Measurements from ENCODE around the gene KIAA0232. TPM values are rescaled to one million over a fixed set of nuclear protein-coding genes. Genes with fewer than 3 reads are reported as not detected.
"Not testable (repeated sequence)": the region's sequence is repeated elsewhere in the genome, so short reads cannot be mapped to it uniquely, and the experiment has no call there.

KIAA0232 gene
- total RNA-seq, 5 donors from 2014 or later (not counting 1 experiment from before 2014, with no cell fraction given) = 16.5 to 20.9 (median 19.3) TPM

DNA sequence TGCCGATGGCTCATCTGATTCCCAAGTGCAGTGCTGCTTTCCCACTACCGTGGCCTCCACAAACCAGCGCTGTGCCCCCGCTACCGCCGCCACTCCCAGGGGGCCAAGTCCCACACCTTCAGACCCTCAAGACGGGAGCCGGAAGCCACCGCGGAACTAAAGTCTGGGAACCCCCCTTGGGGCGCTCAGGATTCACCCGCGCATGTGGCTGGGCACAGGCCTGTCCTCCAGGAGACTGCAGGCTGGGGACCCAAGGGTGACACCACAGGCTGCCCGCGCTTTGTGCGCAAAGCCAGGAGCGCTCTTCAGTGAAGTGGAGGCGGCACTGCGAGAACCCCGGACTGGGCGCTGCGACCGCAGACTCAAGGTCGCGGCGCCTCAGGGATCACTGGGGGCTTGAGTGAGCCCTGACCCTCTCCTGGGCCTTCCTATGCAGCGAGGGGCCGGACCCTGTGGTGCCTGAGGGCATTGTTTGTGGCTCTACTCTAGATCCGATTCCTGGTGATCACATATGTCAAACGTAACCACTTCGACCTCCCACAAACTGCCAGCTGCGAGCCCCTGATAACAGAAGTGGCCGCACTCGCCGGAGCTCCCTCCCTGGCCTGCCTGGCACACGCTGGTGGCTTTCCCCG, 106.7 kb downstream of the KIAA0232 start:
- H3K4me3 Mint-ChIP-seq = no peak overlapping the region
- no peak overlapping the region for H3K27ac Mint-ChIP-seq
- DNase-seq = no peak
- Histone ChIP-seq H3K27ac (ENCODE audit: low read length) (no peak overlapping the region), H3K27me3 (replicated peaks in 1 of 2; ENCODE audit: control insufficient read depth in 2 of 2, extremely low read depth in 1 of 2, insufficient read depth in 2 of 2, low read length in 1 of 2) (no peaks in the 10 kb centered on the region), H3K4me3 (ENCODE audit: control insufficient read depth in 1 of 2, extremely low read depth in 1 of 2, low read length in 1 of 2) (no peak overlapping the region), H3K9me3 (no peaks in the 10 kb centered on the region), H3K36me3 (ENCODE audit: control insufficient read depth in 2 of 2, extremely low read depth in 1 of 2, insufficient read depth in 1 of 2, low read length in 1 of 2) (peaks cover 0 to 3% of the 10 kb centered on the region in 2 donors), H3K4me1 (ENCODE audit: control insufficient read depth in 1 of 2, extremely low read depth in 1 of 2, insufficient read depth in 2 of 2, low read length in 2 of 2) (peaks cover 9 to 32% of the 10 kb centered on the region in 2 experiments)
- ChIA-PET CTCF (no interaction called here), POLR2A (no interaction called here)
- ATAC-seq (replicated peaks in 1 of 4) = no peak
- peaks cover 0 to 4% (median 0%) of the 10 kb centered on the region in 3 donors for H3K9me3 Mint-ChIP-seq
- H3K36me3 Mint-ChIP-seq = no peaks in the 10 kb centered on the region
- 97% methylated on average over 36 of the region's 37 CpGs for WGBS (ENCODE audit: insufficient coverage)
- H3K27me3 Mint-ChIP-seq = no peaks in the 10 kb centered on the region
- H3K4me1 Mint-ChIP-seq = peaks cover 24 to 34% (median 28%) of the 10 kb centered on the region in 3 donors

DNA sequence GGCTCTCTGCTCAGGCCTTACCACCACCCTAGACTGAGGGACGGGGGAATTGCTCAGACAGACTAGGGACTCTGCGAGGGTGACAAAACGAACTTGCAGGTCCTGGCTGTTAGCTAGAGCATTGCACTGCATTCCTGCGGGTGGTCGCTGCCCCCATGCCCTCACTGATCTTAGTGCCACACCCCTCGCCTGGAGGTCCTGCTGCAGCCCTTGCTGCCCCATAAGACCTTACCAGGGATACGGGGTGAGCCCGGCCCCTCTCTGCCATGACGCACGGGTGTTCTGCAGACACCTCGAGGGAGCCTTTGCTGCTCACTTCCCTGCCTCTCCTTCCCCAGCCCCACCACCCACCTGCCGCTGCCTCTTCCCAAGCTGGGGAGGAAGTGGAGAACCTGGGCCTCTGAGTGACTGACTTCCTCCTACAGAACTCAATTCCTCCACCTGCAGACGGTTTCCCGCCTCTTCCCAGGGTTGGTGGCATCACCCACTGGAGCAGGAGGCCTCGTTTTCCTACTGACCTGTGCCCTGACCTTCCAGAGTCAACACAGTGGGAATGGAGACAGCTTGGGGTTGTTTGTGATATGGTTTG, 107.3 kb downstream of the KIAA0232 start:
- 92% methylated on average over 7 of the region's 15 CpGs for WGBS (ENCODE audit: insufficient coverage)
- H3K36me3 Mint-ChIP-seq = no peaks in the 10 kb centered on the region
- Histone ChIP-seq H3K27ac (ENCODE audit: low read length) (no peak overlapping the region), H3K36me3 (ENCODE audit: control insufficient read depth in 2 of 2, extremely low read depth in 1 of 2, insufficient read depth in 1 of 2, low read length in 1 of 2) (no peaks in the 10 kb centered on the region), H3K4me3 (ENCODE audit: control insufficient read depth in 1 of 2, extremely low read depth in 1 of 2, low read length in 1 of 2) (no peak overlapping the region), H3K27me3 (replicated peaks in 1 of 2; ENCODE audit: control insufficient read depth in 2 of 2, extremely low read depth in 1 of 2, insufficient read depth in 2 of 2, low read length in 1 of 2) (no peaks in the 10 kb centered on the region), H3K9me3 (no peaks in the 10 kb centered on the region), H3K4me1 (ENCODE audit: control insufficient read depth in 1 of 2, extremely low read depth in 1 of 2, insufficient read depth in 2 of 2, low read length in 2 of 2) (peaks cover 9 to 38% of the 10 kb centered on the region in 2 experiments)
- ATAC-seq (replicated peaks in 1 of 4) = no peak
- H3K9me3 Mint-ChIP-seq = peaks cover 0 to 4% (median 0%) of the 10 kb centered on the region in 3 donors
- no peak overlapping the region for H3K27ac Mint-ChIP-seq
- no peak for DNase-seq
- H3K4me1 Mint-ChIP-seq = peaks cover 25 to 35% (median 30%) of the 10 kb centered on the region in 3 donors
- ChIA-PET POLR2A (no interaction called here), CTCF (interaction anchor here in 1 of 2 donors (0.6 kb wide), 1 partner anchor 10 kb away, joined by 6 read pairs; no protein-coding TSS in a partner anchor)
- H3K4me3 Mint-ChIP-seq = no peak overlapping the region
- H3K27me3 Mint-ChIP-seq = no peaks in the 10 kb centered on the region

DNA sequence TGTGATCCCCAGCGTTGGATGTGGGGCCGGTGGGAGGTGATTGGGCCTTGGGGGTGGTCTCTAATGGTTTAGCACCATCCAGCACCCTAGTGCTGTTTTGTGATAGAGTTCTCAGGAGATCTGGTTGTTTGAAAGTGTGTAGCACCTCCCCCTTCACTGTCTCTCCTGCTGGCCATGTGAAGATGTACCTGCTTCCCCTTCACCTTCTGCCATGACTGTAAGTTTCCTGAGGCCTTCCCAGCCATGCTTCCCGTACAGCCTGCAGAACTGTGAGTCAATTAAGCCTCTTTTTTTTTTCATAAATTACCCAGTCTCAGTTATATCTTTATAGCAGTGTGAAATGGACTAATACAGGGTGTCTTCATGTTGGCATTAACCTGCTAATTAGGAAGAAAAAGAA, 107.8 kb downstream of the KIAA0232 start:
- ChIA-PET CTCF (interaction anchor here in 1 of 2 donors (0.6 kb wide), 1 partner anchor 9 kb away, joined by 6 read pairs; no protein-coding TSS in a partner anchor), POLR2A (no interaction called here)
- no peaks in the 10 kb centered on the region for H3K36me3 Mint-ChIP-seq
- Histone ChIP-seq H3K27ac (ENCODE audit: low read length) (no peak overlapping the region), H3K27me3 (replicated peaks in 1 of 2; ENCODE audit: control insufficient read depth in 2 of 2, extremely low read depth in 1 of 2, insufficient read depth in 2 of 2, low read length in 1 of 2) (no peaks in the 10 kb centered on the region), H3K9me3 (no peaks in the 10 kb centered on the region), H3K4me1 (ENCODE audit: control insufficient read depth in 1 of 2, extremely low read depth in 1 of 2, insufficient read depth in 2 of 2, low read length in 2 of 2) (peaks cover 9 to 43% of the 10 kb centered on the region in 2 experiments), H3K4me3 (ENCODE audit: control insufficient read depth in 1 of 2, extremely low read depth in 1 of 2, low read length in 1 of 2) (no peak overlapping the region), H3K36me3 (ENCODE audit: control insufficient read depth in 2 of 2, extremely low read depth in 1 of 2, insufficient read depth in 1 of 2, low read length in 1 of 2) (no peaks in the 10 kb centered on the region)
- H3K27me3 Mint-ChIP-seq = no peaks in the 10 kb centered on the region
- ATAC-seq (replicated peaks in 1 of 4) = no peak
- H3K9me3 Mint-ChIP-seq = peaks cover 0 to 4% (median 0%) of the 10 kb centered on the region in 3 donors
- WGBS (ENCODE audit: insufficient coverage) = no CpG with 5 or more reads among the region's 3 CpGs
- H3K4me3 Mint-ChIP-seq = no peak overlapping the region
- no peak overlapping the region for H3K27ac Mint-ChIP-seq
- peaks cover 29 to 40% (median 35%) of the 10 kb centered on the region in 3 donors for H3K4me1 Mint-ChIP-seq
- DNase-seq = no peak

DNA sequence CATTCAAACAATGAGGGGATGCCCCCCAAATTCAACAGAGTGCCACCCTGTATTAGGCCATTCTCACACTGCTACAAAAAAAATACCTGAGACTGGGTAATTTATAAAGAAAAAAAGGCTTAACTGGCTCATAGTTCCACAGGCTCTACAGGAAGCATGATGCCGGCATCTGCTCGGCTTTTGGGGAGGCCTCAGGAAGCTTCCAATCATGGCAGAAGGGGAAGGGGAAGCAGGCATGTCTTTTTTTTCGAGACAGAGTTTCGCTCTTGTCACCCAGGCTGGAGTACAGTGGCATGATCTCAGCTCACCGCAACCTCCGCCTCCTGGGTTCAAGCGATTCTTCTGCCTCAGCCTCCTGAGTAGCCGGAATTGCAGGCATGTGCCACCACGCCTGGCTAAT, 108.4 kb downstream of the KIAA0232 start:
- WGBS (ENCODE audit: insufficient coverage) = 96% methylated on average over 4 of the region's 9 CpGs
- H3K27ac Mint-ChIP-seq; H3K27me3 ChIP-seq (replicated peaks in 1 of 2; ENCODE audit: control insufficient read depth in 2 of 2, extremely low read depth in 1 of 2, insufficient read depth in 2 of 2, low read length in 1 of 2); DNase-seq; H3K4me3 Mint-ChIP-seq; POLR2A ChIA-PET; H3K4me3 ChIP-seq (ENCODE audit: control insufficient read depth in 1 of 2, extremely low read depth in 1 of 2, low read length in 1 of 2); ATAC-seq (replicated peaks in 1 of 4); CTCF ChIA-PET; H3K36me3 Mint-ChIP-seq; H3K9me3 ChIP-seq; H3K27me3 Mint-ChIP-seq; H3K36me3 ChIP-seq (ENCODE audit: control insufficient read depth in 2 of 2, extremely low read depth in 1 of 2, insufficient read depth in 1 of 2, low read length in 1 of 2); H3K9me3 Mint-ChIP-seq; H3K27ac ChIP-seq (ENCODE audit: low read length): not testable (repeated sequence)
- peaks cover 29 to 40% (median 35%) of the 10 kb centered on the region in 3 donors for H3K4me1 Mint-ChIP-seq
- peaks cover 9 to 43% of the 10 kb centered on the region in 2 experiments for H3K4me1 ChIP-seq (ENCODE audit: control insufficient read depth in 1 of 2, extremely low read depth in 1 of 2, insufficient read depth in 2 of 2, low read length in 2 of 2)

DNA sequence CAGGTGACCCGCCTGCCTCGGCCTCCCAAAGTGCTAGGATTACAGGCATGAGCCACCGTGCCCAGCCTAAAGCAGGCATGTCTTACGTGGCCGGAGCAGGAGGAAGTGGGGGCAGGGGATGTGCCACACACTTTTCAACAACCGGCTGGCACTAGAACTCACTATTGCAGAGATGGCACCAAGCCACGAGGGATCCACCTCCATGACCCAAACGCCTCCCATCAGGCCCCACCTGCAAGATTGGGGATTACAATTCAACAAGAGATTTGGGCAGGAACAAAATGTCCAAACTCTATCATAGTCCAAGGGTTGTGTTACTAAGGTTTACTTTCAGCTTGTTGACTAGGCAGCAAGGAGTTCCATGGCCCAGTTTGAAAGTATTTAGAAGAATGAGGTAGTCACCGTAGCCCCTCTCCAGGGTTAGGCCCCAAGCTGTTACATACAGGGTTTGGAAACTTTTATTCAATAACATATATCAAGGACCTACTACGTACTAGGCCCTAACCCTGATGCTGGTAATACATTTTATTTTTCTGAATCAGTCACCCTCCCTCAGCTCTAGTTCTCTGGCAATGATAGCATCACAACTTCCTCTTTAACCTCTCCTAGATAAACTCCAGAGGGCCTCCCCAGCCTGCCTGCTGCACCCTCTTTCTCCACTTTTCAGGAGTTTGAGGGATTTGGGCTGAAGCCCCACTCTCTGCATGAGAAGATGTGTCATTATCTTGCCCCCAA, 109.1 kb downstream of the KIAA0232 start:
- Histone ChIP-seq H3K36me3 (ENCODE audit: control insufficient read depth in 2 of 2, extremely low read depth in 1 of 2, insufficient read depth in 1 of 2, low read length in 1 of 2) (no peaks in the 10 kb centered on the region), H3K4me3 (ENCODE audit: control insufficient read depth in 1 of 2, extremely low read depth in 1 of 2, low read length in 1 of 2) (peak overlapping the region; percentile 33 to 38), H3K4me1 (ENCODE audit: control insufficient read depth in 1 of 2, extremely low read depth in 1 of 2, insufficient read depth in 2 of 2, low read length in 2 of 2) (peaks cover 9 to 41% of the 10 kb centered on the region in 2 experiments), H3K27ac (ENCODE audit: low read length) (peak overlapping the region; percentile 16), H3K27me3 (replicated peaks in 1 of 2; ENCODE audit: control insufficient read depth in 2 of 2, extremely low read depth in 1 of 2, insufficient read depth in 2 of 2, low read length in 1 of 2) (no peaks in the 10 kb centered on the region), H3K9me3 (no peaks in the 10 kb centered on the region)
- peak overlapping the region in 2 of 3 donors; percentile 47 to 67 for H3K4me3 Mint-ChIP-seq
- no peak for DNase-seq
- WGBS (ENCODE audit: insufficient coverage) = 93% methylated on average over 6 of the region's 10 CpGs
- H3K9me3 Mint-ChIP-seq = peaks cover 0 to 4% (median 0%) of the 10 kb centered on the region in 3 donors
- no peaks in the 10 kb centered on the region for H3K27me3 Mint-ChIP-seq
- ChIA-PET POLR2A (interaction anchor here in 1 of 2 donors (0.5 kb wide), 1 partner anchor 107 kb away, joined by 5 read pairs; no protein-coding TSS in a partner anchor), CTCF (interaction anchor here in 1 of 2 donors (1.1 kb wide), 1 partner anchor 18 kb away, joined by 5 read pairs; the partner anchor contains the start of gene TBC1D14)
- H3K27ac Mint-ChIP-seq = peak overlapping the region; percentile 76 to 87
- peaks cover 29 to 40% (median 35%) of the 10 kb centered on the region in 3 donors for H3K4me1 Mint-ChIP-seq
- peak; percentile 18 to 46 (median 36) for ATAC-seq (replicated peaks in 1 of 4)
- H3K36me3 Mint-ChIP-seq = no peaks in the 10 kb centered on the region

All from T-cell (primary cell).